H1 (cell line): ENCODE data around the gene PRRX1. TPM values are rescaled to one million over a fixed set of nuclear protein-coding genes. Genes with fewer than 3 reads are reported as not detected.

Experiments used
- CEBPB ChIP-seq: IDR thresholded peaks from 2 replicates; pipeline ENCODE4 v1.6.1; 2012; ENCODE audit warnings: low read depth, low read length
- MAFK ChIP-seq: IDR thresholded peaks from 2 replicates; pipeline ENCODE4 v1.6.1; 2012; ENCODE audit warnings: low read depth, mild to moderate bottlenecking, improper control_type of control experiment, low read length
- PHF8 ChIP-seq: fragments of 200-600 bp; sonication (generic); conservative IDR thresholded peaks from 2 replicates; pipeline ENCODE4 v1.7.1; 2012; ENCODE audit warnings: low read depth, mild to moderate bottlenecking, inconsistent platforms, low read length, moderate library complexity
- polyA plus RNA-seq, 7 experiments: library from polyadenylated mRNA; depleted of rRNA in 3 of 7; stranded (reverse) in 5 of 7; unstranded in 2 of 7; fragments of >200 nt in 5 of 7; fragments of 200-250 nt in 2 of 7; gene quantifications; 1 replicate in 5 of 7; 2 replicates in 1 of 7; 4 replicates in 1 of 7; pipeline versions ENCODE4 v1.2.1 to v1.2.3, GENCODE V29; 2011 to 2013; ENCODE audit warnings: missing spikeins in 2 of 7, mixed read lengths in 2 of 7
- total RNA-seq: library from RNA; stranded (reverse); fragmentation: NEBNext Ultra II Directional; extraction: Animal tissue kit (Norgen Biotek cat#: 25700); gene quantifications from 2 replicates; pipeline ENCODE4 v1.2.1, GENCODE V29; 2021

Gene PRRX1
- total and polyA plus RNA-seq, 2 of the 8 experiments (the other 6 are each of a cell fraction or from before 2014, with no cell fraction given): not detected

- TF ChIP-seq PHF8 (no peak), CEBPB (no peak), MAFK (no peak)
Observed at GRCh38 chr1:170692866-170693575, 29.1 kb downstream of the PRRX1 start (continued).
